ENCODE results near the gene STX16.

- TF ChIP-seq CTCF (IDR thresholded peaks at IDR 0.05) = no peak
- TF ChIP-seq POLR2A (IDR thresholded peaks at IDR 0.05) = no peak
These were observed 1.5 kb upstream of the STX16 start for GRCh38 chr20:58649288-58650180.
